Measurements from ENCODE around the gene ZNF628.

GRCh38 chr19:55452749-55453346 lies 23.6 kb upstream of the ZNF628 start:
- no peak for TF ChIP-seq PATZ1 (CRISPR knock-in tag; IDR thresholded peaks at IDR 0.05; ENCODE audit: borderline replicate concordance)
- TF ChIP-seq ZNF8 (CRISPR knock-in tag; IDR thresholded peaks at IDR 0.05): no peak
- TF ChIP-seq PPARA (CRISPR knock-in tag; IDR thresholded peaks at IDR 0.05; ENCODE audit: borderline replicate concordance): no peak
- no peak for TF ChIP-seq ZNF565 (CRISPR knock-in tag; conservative IDR thresholded peaks at IDR 0.05; ENCODE audit: low read depth)
- no peak for TF ChIP-seq ZFP3 (CRISPR knock-in tag; IDR thresholded peaks at IDR 0.05)

Data from SK-N-SH treated with all-trans-retinoic acid at 6 μM for 48 hours (cell line).